ENCODE data around the gene RNF168. TPM values are rescaled to one million over a fixed set of nuclear protein-coding genes. Genes with fewer than 3 reads are reported as not detected.

The RNF168 gene
- polyA plus RNA-seq, 3 donors = 4.4 to 6.9 (median 6.7) TPM

GRCh38 chr3:196444500-196444894 lies 59.1 kb downstream of the RNF168 start:
- Histone ChIP-seq H2AFZ (ENCODE audit: insufficient read depth, low read depth, low read length, poor library complexity, severe bottlenecking) (no peak overlapping the region), H3K4me1 (ENCODE audit: control insufficient read depth in 1 of 2, insufficient read depth in 2 of 2, low read length in 2 of 2) (peaks cover 0 to 7% of the 10 kb centered on the region in 2 donors)
- H3K27ac Mint-ChIP-seq = no peak overlapping the region

GRCh38 chr3:196440696-196441095 lies 62.9 kb downstream of the RNF168 start:
- no peaks in the 10 kb centered on the region for H4K20me1 ChIP-seq (ENCODE audit: insufficient read depth, low read length)
- Mint-ChIP-seq H3K27me3 (ENCODE audit: low read depth in 3 of 3) (peaks cover 0 to 2% (median 1%) of the 10 kb centered on the region in 3 donors), H3K4me1 (peaks cover 12% of the 10 kb centered on the region), H3K36me3 (no peaks in the 10 kb centered on the region), H3K9me3 (no peaks in the 10 kb centered on the region), H3K27ac (no peak overlapping the region), H3K4me3 (no peak overlapping the region)
- H3K4me3 ChIP-seq (replicated peaks in 1 of 3; ENCODE audit: low read depth in 2 of 3, low read length in 3 of 3) = no peak overlapping the region
- H3K79me2 ChIP-seq (ENCODE audit: insufficient read depth, low read length) = no peaks in the 10 kb centered on the region
- WGBS (ENCODE audit: insufficient coverage) = 78% methylated on average over 3 of the region's 3 CpGs
- no peaks in the 10 kb centered on the region for H3K9me3 ChIP-seq (replicated peaks in 1 of 2; ENCODE audit: control insufficient read depth in 1 of 2, insufficient read depth in 1 of 2, low read length in 2 of 2)
- H3K27me3 ChIP-seq (ENCODE audit: control insufficient read depth in 2 of 2, insufficient read depth in 2 of 2, low read length in 2 of 2) = no peaks in the 10 kb centered on the region
- intact Hi-C loops (cut with micrococcal nuclease) = no loop called here
- DNase-seq = no peak
- no peaks in the 10 kb centered on the region for H3K36me3 ChIP-seq (replicated peaks in 1 of 2; ENCODE audit: control insufficient read depth in 1 of 2, insufficient read depth in 2 of 2, low read length in 2 of 2)
- no peak overlapping the region for H3K9ac ChIP-seq (ENCODE audit: insufficient read depth, low read length, poor library complexity, severe bottlenecking)
- TF ChIP-seq CTCF (IDR thresholded peaks at IDR 0.05) = no peak
- H3K27ac ChIP-seq (ENCODE audit: low read depth in 1 of 2, low read length in 2 of 2) = no peak overlapping the region
- peaks cover 0 to 7% of the 10 kb centered on the region in 2 donors for H3K4me1 ChIP-seq (ENCODE audit: control insufficient read depth in 1 of 2, insufficient read depth in 2 of 2, low read length in 2 of 2)
- no peak overlapping the region for H3K4me2 ChIP-seq (replicated peaks; ENCODE audit: extremely low read depth, low read length, poor library complexity, severe bottlenecking)
- H2AFZ ChIP-seq (ENCODE audit: insufficient read depth, low read depth, low read length, poor library complexity, severe bottlenecking) = no peak overlapping the region

More at GRCh38 chr3:196444500-196444894, 59.1 kb downstream of the RNF168 start:
- H3K27ac ChIP-seq (ENCODE audit: low read depth in 1 of 2, low read length in 2 of 2) = no peak overlapping the region
- no peaks in the 10 kb centered on the region for H3K27me3 ChIP-seq (ENCODE audit: control insufficient read depth in 2 of 2, insufficient read depth in 2 of 2, low read length in 2 of 2)
- Mint-ChIP-seq H3K9me3 (no peaks in the 10 kb centered on the region), H3K4me3 (no peak overlapping the region), H3K27me3 (ENCODE audit: low read depth in 3 of 3) (peaks cover 0 to 2% (median 1%) of the 10 kb centered on the region in 3 donors), H3K4me1 (peaks cover 14% of the 10 kb centered on the region), H3K36me3 (no peaks in the 10 kb centered on the region)
- TF ChIP-seq CTCF (IDR thresholded peaks at IDR 0.05) = no peak
- no peaks in the 10 kb centered on the region for H4K20me1 ChIP-seq (ENCODE audit: insufficient read depth, low read length)
- WGBS (ENCODE audit: insufficient coverage) = 0% methylated on average over 2 of the region's 2 CpGs
- H3K36me3 ChIP-seq (replicated peaks in 1 of 2; ENCODE audit: control insufficient read depth in 1 of 2, insufficient read depth in 2 of 2, low read length in 2 of 2) = no peaks in the 10 kb centered on the region
- DNase-seq = no peak
- no peaks in the 10 kb centered on the region for H3K9me3 ChIP-seq (replicated peaks in 1 of 2; ENCODE audit: control insufficient read depth in 1 of 2, insufficient read depth in 1 of 2, low read length in 2 of 2)
- H3K4me3 ChIP-seq (replicated peaks in 1 of 3; ENCODE audit: low read depth in 2 of 3, low read length in 3 of 3) = no peak overlapping the region
- intact Hi-C loops (cut with micrococcal nuclease) = no loop called here
- H3K4me2 ChIP-seq (replicated peaks; ENCODE audit: extremely low read depth, low read length, poor library complexity, severe bottlenecking) = no peak overlapping the region
- no peaks in the 10 kb centered on the region for H3K79me2 ChIP-seq (ENCODE audit: insufficient read depth, low read length)
- no peak overlapping the region for H3K9ac ChIP-seq (ENCODE audit: insufficient read depth, low read length, poor library complexity, severe bottlenecking)

Measured in CD14-positive monocyte (primary cell).